Measurements from ENCODE around the gene DEAF1.

- TF ChIP-seq CTCF (IDR thresholded peaks at IDR 0.05 in 4 of 5, conservative IDR thresholded peaks at IDR 0.05 in 1 of 5) = no peak
- TF ChIP-seq POLR2A (IDR thresholded peaks at IDR 0.05) = no peak
Measured at GRCh38 chr11:691710-692590, 3.1 kb downstream of the DEAF1 start.

All from gastrocnemius medialis (tissue), 4 donors.